ENCODE measurements around the gene LIPJ.

DNA sequence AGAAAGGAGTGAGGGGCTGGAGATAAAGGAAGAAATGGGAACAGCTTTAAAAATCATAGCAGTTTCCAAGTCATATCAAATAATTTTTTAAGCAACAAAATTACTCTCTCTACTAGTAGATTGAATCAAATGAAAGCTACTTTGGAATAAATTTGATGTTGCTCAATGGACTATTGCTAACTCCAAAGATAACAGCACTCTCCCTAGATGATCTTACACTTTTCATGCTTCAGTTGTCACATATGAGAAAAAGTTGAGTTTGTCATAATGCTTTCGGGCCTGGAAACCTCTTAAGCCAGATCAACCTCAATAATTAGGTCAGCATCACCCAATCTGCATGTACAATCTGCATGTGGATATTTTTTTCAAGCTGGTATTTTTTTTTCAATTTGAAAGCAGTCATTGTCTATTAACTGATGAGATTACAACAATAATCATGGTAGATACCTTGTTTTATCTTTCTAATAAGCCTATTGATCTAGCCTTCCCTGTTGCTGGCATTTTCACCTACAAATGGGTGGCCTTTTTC lies 31.3 kb downstream of the LIPJ start:
- no peak for TF ChIP-seq EZH2phosphoT487 (IDR thresholded peaks at IDR 0.05; ENCODE audit: borderline replicate concordance, low read length)
- TF ChIP-seq, protein P1, sequence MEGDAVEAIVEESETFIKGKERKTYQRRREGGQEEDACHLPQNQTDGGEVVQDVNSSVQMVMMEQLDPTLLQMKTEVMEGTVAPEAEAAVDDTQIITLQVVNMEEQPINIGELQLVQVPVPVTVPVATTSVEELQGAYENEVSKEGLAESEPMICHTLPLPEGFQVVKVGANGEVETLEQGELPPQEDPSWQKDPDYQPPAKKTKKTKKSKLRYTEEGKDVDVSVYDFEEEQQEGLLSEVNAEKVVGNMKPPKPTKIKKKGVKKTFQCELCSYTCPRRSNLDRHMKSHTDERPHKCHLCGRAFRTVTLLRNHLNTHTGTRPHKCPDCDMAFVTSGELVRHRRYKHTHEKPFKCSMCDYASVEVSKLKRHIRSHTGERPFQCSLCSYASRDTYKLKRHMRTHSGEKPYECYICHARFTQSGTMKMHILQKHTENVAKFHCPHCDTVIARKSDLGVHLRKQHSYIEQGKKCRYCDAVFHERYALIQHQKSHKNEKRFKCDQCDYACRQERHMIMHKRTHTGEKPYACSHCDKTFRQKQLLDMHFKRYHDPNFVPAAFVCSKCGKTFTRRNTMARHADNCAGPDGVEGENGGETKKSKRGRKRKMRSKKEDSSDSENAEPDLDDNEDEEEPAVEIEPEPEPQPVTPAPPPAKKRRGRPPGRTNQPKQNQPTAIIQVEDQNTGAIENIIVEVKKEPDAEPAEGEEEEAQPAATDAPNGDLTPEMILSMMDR (IDR thresholded peaks at IDR 0.05; ENCODE audit: low read depth, low read length, poor library complexity, severe bottlenecking) = no peak
